SK-N-DZ (cell line): ENCODE data around the gene ELOVL5.
"Not testable (repeated sequence)": the region's sequence is repeated elsewhere in the genome, so short reads cannot be mapped to it uniquely, and the experiment has no call there.

Experiments
- DNase-seq: peaks from one replicate; pipeline ENCODE4 v3.0.0-alpha.2; 2015; ENCODE audit warnings: low spot score

Gene ELOVL5

DNA sequence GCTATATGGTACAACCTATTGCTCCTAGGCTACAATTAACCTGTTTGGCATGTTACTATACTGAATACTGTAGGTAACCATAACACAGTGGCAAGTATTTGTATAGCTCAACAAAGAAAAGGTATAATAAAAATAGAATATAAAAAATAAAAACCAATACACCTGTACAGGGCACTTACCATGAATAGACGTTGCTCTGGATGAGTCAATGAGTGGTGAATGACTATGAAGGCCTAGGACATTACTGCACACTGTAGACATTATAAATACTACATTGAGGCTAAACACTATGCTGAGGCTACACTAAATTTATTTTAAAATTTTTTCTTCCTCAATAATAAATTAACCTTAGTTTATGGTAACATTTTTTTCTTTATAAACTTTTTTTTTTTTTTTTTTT is 18.6 kb downstream of the ELOVL5 start:
- no peak for DNase-seq

DNA sequence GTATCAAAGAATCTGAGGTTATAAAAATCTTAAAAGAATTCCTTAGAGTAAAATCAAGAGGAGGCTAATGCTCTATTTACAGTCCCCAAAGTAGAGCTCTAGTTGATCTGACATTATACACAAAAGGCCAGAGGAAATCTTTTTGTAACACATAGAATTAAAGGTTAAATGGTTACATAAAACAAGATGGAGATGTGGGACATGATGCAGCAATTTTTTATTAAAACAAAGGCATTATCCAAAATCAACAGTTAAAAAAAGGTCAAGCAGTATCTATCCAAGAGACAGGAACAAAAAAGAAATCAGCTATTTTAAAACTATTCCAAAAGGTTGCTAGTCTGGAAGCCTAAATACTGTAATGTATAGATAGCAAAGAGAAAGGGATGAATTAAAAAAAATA is 20.4 kb downstream of the ELOVL5 start:
- DNase-seq: no peak

DNA sequence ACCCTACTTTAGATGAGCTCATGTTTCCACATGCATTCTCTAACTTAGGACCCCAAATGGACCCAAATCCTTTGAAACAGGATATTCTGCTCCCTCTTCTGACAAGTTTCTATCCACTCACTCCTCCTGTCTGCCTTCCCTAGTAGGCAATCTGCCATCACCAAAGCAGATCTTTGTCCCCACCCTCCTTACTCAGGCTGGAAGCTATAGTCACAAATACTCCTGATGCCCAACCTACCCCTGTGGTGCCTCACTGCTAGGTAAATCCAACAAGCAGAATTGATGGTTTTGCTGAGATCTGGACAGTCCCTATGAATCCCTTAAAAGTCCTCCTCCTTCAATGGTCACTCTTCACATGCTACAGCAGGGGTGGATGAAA is 21.7 kb downstream of the ELOVL5 start:
- DNase-seq: no peak

GRCh38 chr6:53326372-53327016 is 22.3 kb downstream of the ELOVL5 start:
- DNase-seq: no peak

DNA sequence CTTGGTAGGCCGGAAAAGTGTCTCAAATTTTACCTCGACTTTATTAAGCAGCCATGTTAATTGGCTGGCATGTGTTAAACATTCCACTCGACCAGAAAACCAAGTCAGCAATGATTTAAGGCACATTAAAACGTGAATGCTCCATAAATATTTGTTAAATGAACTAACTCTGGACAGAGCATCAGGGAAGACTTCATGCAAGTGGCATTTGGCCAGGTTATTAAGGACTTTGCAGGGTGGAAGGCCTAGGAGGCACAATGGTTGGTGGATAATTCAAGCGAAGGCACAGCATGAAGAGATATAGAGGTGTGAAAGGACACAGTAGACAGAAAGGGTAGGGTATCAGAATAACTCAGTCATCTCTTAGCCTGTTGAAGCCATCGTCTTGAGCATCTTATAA is 23.0 kb downstream of the ELOVL5 start:
- DNase-seq: no peak

GRCh38 chr6:53322188-53323029 is 26.3 kb downstream of the ELOVL5 start:
- no peak for DNase-seq

DNA sequence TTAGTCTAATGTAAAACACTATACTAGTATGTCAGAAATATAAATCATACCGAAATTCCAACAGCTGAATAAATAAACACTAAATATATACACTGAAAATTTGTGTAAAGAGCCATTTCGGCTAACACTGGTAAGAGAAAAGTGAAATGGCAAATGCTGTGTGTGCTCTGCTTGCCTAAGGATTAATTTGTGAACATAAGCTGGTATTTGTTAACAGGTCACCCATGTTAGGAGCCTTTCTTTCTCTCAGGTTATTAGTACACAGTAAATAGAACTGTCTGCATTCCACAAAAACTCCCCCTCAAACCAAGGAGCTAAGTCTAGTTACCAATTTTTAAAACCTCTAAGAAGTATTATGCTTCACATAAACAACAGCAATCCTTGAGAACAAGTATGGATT is 27.0 kb downstream of the ELOVL5 start:
- DNase-seq: no peak

DNA sequence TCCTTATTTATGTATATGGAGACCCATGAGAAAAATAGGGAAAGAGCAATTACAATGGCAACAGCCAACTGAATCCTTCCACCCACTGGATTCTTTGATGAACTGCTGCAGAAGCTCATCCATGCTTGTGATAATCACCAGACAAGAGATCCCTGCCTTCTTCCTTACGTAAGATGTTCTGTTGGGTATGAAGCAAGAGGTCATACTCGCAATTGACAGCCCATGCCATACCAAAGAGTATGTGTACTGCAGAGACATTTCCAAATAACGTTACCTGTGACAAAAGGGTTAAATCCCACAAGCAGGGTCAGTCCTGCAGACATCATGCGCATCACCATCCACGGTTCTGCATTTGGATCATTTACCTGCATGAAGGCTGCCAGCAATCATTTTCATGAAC is 27.8 kb downstream of the ELOVL5 start:
- DNase-seq: no peak

GRCh38 chr6:53318429-53318828 is 30.3 kb downstream of the ELOVL5 start:
- DNase-seq: no peak

GRCh38 chr6:53317861-53318260 is 30.9 kb downstream of the ELOVL5 start:
- no peak for DNase-seq

GRCh38 chr6:53317299-53317698 is 31.5 kb downstream of the ELOVL5 start:
- not testable (repeated sequence) for DNase-seq

DNA sequence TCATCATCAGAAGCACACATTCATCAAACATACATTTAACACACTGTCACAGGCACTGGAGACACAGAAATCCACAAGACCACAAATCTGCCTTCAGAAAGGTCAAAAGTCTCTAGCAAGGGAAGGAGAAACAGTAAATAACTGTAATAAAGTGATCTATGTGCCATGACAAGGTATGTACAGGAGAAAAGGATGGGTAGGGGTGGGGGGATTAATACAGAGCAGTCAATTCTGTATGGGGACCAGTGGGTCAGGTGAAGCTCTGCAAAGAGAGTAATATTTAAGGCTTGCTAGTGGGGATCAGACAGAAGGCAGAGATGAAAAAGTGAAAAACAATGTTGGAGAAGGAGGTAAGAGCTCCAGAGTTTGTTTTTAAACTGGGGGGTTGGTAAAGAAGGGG is 32.6 kb downstream of the ELOVL5 start:
- no peak for DNase-seq

- no peak for DNase-seq
Observed at GRCh38 chr6:53315086-53315724, 33.5 kb downstream of the ELOVL5 start.

- DNase-seq: peak; percentile 47
Observed at GRCh38 chr6:53313784-53314400, 34.9 kb downstream of the ELOVL5 start.

GRCh38 chr6:53312355-53312754 is 36.4 kb downstream of the ELOVL5 start:
- DNase-seq: no peak

DNA sequence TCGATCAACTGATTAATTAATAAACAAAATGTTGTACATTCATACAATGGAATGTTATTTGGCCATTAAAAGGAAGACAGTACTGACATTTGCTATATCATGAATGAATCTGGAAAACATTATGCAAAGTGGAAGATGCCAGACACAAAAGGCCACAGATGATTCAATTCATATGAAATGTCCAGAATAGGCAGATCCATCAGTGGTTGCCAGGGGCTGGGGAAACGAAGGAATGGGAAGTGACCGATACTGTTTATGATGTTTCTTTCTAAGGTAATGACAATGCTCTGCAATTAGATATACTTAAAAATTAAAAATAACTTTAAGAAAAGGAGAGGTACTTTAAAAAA is 37.2 kb downstream of the ELOVL5 start:
- no peak for DNase-seq

DNA sequence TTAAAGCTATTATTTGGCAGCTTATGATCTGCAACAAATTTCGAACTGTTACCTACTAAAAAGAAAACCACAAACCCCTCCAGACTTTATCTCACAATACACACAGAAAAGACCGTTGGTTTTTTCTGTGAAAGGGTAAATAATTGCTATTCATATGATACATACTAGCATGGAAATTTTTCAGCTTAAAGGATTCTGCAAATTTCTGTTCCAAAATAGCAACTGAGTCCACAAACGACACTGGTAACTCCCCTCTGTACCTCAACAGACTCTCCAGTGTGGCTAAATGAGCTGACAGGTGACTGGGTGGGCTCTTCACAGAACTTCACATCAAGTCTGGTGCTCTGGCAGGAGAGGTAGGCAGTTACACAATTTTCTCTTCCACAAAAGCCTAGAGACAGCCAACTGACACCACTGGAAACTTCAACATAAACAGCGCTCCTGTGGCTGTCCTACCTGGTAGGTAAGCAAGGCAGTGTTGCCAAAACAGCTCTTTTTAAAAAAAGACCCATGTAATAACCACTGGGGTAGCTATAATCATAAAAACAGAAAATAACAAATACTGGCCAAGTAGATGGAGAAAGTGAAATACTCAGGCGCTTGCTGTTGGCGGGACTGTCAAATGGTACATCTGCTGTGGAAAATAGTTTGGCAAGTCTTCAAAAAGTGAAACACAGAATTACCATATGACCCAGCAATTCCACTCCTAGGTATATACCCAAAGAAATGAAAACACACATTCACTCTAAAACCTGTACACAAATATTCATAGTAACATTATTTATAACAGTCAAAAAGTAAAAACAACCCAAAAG is 37.8 kb downstream of the ELOVL5 start:
- no peak for DNase-seq

DNA sequence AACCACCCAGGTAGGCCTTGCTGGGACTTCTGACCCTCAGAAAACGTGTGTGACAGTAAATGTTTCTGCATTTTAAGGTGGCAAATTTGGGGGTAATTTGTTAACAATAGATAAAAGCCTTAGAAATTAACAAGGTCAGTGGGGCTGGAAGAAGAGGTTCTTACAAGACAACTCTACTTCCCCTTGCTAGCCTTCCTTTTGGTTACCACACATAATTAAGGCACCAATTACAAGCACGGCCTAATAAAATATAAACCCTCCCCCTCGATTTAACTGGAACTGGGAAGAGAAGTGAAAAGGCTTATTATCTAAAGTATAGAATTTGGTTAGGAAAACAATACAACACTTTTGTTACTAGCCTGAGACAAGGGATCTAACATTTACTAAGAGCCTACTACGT is 38.8 kb downstream of the ELOVL5 start:
- no peak for DNase-seq

DNA sequence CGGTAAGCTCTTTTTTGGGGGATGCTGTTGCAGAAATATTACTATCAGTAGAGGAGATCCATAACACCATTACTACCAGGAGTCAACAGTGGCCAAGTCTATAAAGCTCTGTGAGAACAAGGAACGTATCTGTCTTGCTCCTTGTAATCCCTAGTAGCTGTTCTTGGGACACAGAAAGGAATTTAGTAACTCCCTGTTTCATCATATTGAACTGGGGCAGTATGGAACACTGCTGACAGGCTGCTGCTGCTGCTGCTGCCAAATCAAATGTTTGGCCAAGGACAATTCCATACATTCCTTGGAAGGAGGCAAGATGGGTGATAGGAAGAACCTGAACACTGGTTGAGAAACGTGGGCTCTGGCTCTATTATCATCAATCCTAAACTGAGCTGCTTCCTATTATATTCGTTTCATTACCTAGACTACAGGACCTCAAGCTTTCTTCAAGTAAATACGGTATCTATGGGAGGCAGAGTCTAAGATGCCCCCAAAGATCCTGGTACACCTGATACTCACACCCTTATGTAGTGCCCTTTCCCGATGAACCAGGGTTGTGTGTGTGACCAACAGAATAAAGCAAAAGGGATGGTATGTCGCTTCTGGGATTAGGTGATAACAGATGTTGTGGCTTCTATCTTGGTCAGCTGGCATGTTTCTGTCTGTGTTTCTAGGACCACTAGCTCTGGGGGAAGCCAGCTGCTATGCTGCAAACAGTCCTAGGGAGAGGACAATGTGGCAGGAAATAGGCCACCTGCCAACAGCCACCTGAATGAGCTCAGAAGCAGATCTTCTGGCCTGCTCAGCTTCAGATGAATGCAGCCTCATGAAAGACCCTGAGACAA is 39.5 kb downstream of the ELOVL5 start:
- peak; percentile 19 for DNase-seq

GRCh38 chr6:53306819-53307347 is 41.9 kb downstream of the ELOVL5 start:
- DNase-seq: no peak
